ENCODE data around the gene KREMEN1.
A peak's percentile ranks its signal among the peaks of the same experiment; 100 is the strongest.

KREMEN1 gene

DNA sequence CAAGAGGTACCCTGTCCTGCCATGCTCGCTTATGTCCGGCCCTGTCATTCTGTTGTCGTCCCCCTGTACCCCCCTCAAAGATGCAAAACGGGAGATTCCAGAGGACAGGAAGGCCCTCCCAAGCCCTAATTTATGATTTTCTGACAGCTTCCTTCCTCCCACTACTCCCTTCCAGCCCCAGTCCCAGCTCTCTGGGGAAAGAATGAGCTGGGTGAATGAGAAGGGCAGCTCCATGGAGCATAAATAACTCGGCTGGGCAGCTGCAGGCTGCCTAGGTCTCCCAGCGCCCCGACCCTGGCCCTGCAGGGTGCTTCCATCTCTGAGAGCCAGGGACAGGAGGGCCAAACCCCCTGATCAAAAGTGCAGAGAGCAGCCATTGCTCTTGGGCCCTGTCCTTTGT is 128.9 kb downstream of the KREMEN1 start:
- Mint-ChIP-seq H3K4me1 (peaks cover 53% of the 10 kb centered on the region), H3K27ac (peak overlapping the region in 1 of 2 donors; percentile 90), H3K9me3 (no peaks in the 10 kb centered on the region), H3K4me3 (peak overlapping the region; percentile 70 to 72), H3K27me3 (peaks cover 75% of the 10 kb centered on the region)
- DNase-seq (no peak), ATAC-seq (no peak)

- Mint-ChIP-seq H3K4me3 (peak overlapping the region; percentile 70 to 72), H3K27me3 (peaks cover 75% of the 10 kb centered on the region), H3K9me3 (no peaks in the 10 kb centered on the region), H3K27ac (peak overlapping the region in 1 of 2 donors; percentile 90), H3K4me1 (peaks cover 53% of the 10 kb centered on the region)
- ATAC-seq (peak; percentile 98), DNase-seq (peak; percentile 75 to 92)
Observed at GRCh38 chr22:29202212-29203192, 129.7 kb downstream of the KREMEN1 start.

- Mint-ChIP-seq H3K27me3 (peaks cover 78% of the 10 kb centered on the region), H3K4me3 (peak overlapping the region in 1 of 2 donors; percentile 30), H3K27ac (peak overlapping the region; percentile 41 to 71), H3K4me1 (peaks cover 53% of the 10 kb centered on the region), H3K9me3 (no peaks in the 10 kb centered on the region)
- no peak for DNase-seq
- ATAC-seq: no peak
Observed at GRCh38 chr22:29203488-29204454, 130.9 kb downstream of the KREMEN1 start.

DNA sequence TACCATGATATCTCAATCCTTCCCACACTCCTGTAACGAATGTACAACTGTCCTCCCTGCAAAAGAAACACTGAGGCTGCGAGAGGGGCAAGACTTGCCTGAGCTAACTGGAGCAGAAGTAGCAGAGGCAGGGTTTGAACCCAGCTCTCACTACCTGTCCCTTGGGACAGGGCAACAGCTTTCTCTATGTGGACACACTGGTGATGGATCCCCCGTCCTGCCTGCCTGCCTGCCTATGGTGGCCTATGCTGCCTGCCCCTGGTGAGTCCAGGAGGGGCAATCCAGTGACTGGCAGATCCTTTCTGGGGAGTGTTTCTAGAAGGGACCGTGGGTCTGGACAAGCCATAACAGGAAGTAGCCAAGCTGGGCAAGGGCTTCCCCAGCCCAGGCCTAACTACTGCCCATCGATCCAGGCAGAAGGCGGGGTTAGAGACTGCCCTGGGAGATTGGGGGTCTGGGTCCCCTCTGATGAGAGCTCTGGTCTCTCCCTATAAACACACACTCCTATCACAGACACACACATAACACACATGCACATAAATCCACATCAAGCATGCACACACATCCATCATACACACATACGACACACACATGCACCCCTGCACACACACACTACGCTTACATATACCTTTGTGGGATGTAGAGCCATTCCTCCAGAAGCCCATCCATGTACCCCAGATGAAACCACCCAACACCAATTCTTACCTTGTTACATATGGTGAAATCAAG is 131.8 kb downstream of the KREMEN1 start:
- ATAC-seq (no peak), DNase-seq (no peak)
- H3K9me3 Mint-ChIP-seq: no peaks in the 10 kb centered on the region
- peaks cover 53% of the 10 kb centered on the region for H3K4me1 Mint-ChIP-seq
- peaks cover 84% of the 10 kb centered on the region for H3K27me3 Mint-ChIP-seq
- H3K27ac Mint-ChIP-seq: no peak overlapping the region
- peak overlapping the region in 1 of 2 donors; percentile 68 for H3K4me3 Mint-ChIP-seq

DNA sequence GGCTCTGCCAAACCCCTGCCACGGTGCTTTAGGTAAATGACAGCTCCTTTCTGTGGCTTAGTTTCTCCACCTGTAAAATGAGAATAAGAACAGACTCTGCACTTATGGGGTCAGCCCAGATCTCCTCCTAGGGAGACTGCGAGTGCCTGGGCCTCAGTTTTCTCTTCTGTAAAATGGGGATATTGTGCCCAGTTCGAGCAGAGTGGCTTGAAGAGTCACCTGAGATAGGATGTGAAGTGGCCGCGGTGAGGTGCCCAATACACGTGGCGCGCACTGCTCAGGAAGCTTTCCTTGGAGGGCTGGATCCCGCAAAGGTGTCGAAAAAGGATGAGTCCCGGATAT is 132.4 kb downstream of the KREMEN1 start:
- H3K4me3 Mint-ChIP-seq: peak overlapping the region; percentile 58 to 68

DNA sequence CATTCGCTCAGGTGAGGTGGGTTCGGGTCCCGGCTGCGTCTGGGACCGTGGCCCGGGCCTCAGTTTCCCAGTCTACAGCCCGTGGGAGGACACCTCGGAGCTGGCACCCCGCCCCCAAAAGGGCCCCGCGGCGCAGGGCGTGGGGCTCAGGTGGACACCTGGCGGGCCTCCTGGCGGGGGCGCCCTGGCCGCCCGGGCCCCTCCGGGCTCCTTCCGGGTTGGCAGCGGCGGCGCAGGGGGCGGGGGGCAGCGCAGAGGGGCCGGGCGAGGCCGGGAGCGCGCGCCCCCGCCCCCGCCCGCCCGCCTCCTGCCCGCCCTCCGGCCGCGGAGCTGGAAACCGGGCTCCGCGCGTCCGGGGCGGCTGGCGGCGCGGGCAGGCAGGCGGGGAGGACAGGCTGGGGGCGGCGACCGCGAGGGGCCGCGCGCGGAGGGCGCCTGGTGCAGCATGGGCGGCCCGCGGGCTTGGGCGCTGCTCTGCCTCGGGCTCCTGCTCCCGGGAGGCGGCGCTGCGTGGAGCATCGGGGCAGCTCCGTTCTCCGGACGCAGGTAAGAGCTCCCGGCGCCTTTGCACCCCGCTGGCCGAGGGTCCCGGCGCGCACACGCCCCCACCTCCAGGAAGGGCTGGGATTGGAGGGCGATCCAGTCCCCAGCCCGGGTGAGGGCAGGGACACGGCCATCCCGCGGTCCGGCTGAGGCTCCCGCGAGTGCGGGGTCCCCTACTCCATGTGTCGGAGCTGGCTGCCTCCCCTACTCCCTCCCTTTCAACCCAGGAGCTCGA is 132.9 kb downstream of the KREMEN1 start, which contains the start of gene EMID1:
TSS of gene EMID1 (plus strand) at position 303 of the 778 bp plus-strand sequence. CDS start at position 446, 143 bp downstream.
- Mint-ChIP-seq H3K27me3 (peaks cover 75% of the 10 kb centered on the region), H3K4me1 (peaks cover 51% of the 10 kb centered on the region), H3K4me3 (peak within 1 kb of the TSS; percentile 58 to 85), H3K27ac (no peak within 1 kb of the TSS), H3K9me3 (no peaks in the 10 kb centered on the region)
- ATAC-seq (no peak), DNase-seq (no peak)

More for the DNA sequence above, 132.4 kb downstream of the KREMEN1 start:
- Mint-ChIP-seq H3K27me3 (peaks cover 81% of the 10 kb centered on the region), H3K27ac (no peak overlapping the region), H3K9me3 (no peaks in the 10 kb centered on the region), H3K4me1 (peaks cover 53% of the 10 kb centered on the region)
- ATAC-seq (no peak), DNase-seq (no peak)

DNA sequence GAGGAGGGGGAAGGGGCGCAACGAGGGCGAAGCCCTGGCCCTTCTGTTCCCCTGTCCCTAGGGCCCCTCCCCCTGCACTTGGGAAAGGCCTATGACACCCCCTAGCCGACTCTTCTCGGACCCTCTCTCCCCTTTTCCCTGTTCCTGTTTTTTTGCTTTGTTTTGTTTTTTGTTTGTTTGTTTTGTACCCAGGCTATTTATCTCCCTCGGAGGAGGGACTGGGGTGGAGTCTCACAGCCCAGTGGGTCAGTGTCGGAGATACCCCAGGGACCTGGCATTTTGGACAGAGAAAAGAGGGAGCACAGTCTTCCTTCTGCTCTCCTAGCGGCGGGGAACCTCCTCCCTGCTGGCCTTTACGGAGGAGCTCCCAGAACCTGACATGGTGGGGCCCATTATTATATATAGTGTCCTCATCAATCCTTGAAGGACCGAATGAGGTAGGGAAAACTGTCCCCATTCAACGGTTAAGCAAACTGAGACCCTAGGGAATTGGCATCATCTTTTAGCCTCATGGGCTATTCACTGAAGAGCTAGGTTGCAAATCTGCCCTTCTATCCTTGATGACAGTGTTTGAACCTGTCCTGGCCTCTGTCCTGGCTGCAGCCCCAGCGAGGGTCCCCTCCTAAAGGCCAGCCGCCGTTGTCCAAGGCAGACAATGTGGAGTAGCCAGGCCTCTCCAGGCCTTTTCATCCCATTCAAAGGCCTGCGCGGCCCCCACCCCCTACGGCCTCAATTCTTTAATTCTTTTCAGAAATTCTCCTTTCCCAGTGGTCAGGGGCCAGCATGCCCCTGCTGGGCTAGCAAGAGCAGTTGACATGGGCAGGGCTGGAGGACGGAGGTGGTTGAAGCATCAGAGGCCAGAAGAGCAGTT is 133.8 kb downstream of the KREMEN1 start:
- Mint-ChIP-seq H3K27ac (no peak overlapping the region), H3K4me3 (peak overlapping the region; percentile 53 to 85), H3K27me3 (peaks cover 67% of the 10 kb centered on the region), H3K4me1 (peaks cover 43% of the 10 kb centered on the region), H3K9me3 (no peaks in the 10 kb centered on the region)
- DNase-seq: no peak
- no peak for ATAC-seq

DNA sequence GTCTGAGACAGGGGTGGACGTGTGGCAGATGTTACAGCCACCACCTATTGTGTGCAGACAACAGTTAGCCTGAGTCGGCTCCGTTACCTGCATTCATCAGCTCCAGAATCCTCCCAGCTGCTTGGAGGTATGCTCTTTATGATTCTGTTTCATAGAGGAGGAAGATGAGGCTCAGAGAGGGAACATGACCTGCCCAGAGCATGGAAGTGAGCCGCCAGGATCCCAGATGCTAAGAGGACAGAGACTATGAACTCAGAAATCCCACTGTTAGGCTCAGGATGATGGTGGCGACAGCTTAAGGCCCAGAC is 134.4 kb downstream of the KREMEN1 start:
- Mint-ChIP-seq H3K4me1 (peaks cover 37% of the 10 kb centered on the region), H3K27me3 (peaks cover 61% of the 10 kb centered on the region)

GRCh38 chr22:29207562-29208501 is 135.0 kb downstream of the KREMEN1 start:
- ATAC-seq: no peak
- Mint-ChIP-seq H3K27me3 (peaks cover 60% of the 10 kb centered on the region), H3K27ac (no peak overlapping the region), H3K4me1 (peaks cover 31% of the 10 kb centered on the region), H3K4me3 (no peak overlapping the region), H3K9me3 (no peaks in the 10 kb centered on the region)
- no peak for DNase-seq

More for the DNA sequence above, 134.4 kb downstream of the KREMEN1 start:
- Mint-ChIP-seq H3K4me3 (no peak overlapping the region), H3K27ac (no peak overlapping the region), H3K9me3 (no peaks in the 10 kb centered on the region)
- DNase-seq: no peak
- no peak for ATAC-seq

DNA sequence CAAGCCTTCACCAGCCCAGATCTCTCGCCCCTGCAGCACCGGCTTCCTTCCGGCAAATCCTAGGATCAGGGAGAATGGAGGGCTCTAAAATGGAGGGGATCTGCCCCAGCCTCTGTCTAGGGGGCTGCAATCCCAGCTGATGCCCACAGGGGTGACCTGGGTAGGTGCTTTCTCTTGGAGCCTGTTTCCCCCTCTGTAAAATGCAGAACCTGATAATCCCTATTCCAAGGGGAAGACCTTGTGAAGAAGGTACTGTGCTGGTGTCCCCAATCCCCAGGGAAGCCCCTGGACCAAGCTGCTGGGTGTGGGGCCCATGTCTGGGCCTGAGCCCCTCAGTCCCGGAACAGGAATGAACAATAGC is 135.6 kb downstream of the KREMEN1 start:
- DNase-seq: no peak
- H3K4me3 Mint-ChIP-seq: no peak overlapping the region
- no peak for ATAC-seq
- no peak overlapping the region for H3K27ac Mint-ChIP-seq
- H3K4me1 Mint-ChIP-seq: peaks cover 24% of the 10 kb centered on the region
- peaks cover 60% of the 10 kb centered on the region for H3K27me3 Mint-ChIP-seq
- no peaks in the 10 kb centered on the region for H3K9me3 Mint-ChIP-seq

- Mint-ChIP-seq H3K9me3 (no peaks in the 10 kb centered on the region), H3K27me3 (peaks cover 55% of the 10 kb centered on the region), H3K4me1 (peaks cover 20% of the 10 kb centered on the region), H3K27ac (peak overlapping the region in 1 of 2 donors; percentile 76), H3K4me3 (no peak overlapping the region)
- no peak for ATAC-seq
- DNase-seq: no peak
Observed at GRCh38 chr22:29208879-29209623, 136.2 kb downstream of the KREMEN1 start.

DNA sequence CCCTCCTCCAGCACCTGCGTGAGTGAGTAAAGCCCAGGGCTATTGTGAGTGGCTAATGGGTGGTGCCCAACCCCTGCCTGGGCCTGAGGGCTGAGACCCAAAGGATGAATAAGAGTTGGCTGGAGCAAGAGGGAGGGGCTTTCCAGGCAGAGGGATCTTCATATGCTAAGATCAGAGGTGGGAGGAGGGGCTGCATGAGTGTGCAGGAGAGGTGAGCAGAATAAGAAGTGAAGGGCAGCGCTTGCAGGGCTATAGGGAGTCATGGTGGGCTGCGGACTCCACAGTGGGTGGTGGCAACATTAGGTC is 136.7 kb downstream of the KREMEN1 start:
- ATAC-seq: no peak
- Mint-ChIP-seq H3K4me1 (peaks cover 15% of the 10 kb centered on the region), H3K27ac (peak overlapping the region in 1 of 2 donors; percentile 76), H3K27me3 (peaks cover 50% of the 10 kb centered on the region), H3K9me3 (no peaks in the 10 kb centered on the region), H3K4me3 (no peak overlapping the region)
- DNase-seq: no peak

All from stimulated activated naive CD8-positive, alpha-beta T cell treated with anti-CD3 and anti-CD28 coated beads, Interleukin-15, amount 100 ng/mL, for 72 hours (primary cell).